Measurements from ENCODE around the gene MRO. TPM values are rescaled to one million over a fixed set of nuclear protein-coding genes. Genes with fewer than 3 reads are reported as not detected.

MRO gene
- total RNA-seq, 1 donor = 1.8 TPM

DNA sequence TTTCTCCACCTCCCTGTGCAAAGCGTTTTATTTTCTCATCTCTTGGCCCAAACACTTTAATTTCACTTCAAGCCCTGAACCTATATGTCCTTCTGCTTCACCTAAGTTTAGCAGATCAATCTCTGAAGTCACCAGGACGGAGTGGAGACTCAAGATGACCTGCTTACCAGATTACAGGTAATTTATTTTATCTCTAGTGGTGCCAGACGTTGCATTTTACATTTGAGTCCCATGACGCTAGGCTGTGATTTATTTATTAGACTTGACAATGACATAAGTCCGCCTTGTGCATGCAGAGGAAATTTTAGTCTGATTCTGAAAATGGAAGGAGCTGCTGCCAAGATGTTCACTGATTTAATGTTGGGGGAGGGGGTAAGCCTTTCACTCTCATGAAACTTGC is 73.9 kb downstream of the MRO start:
- Histone ChIP-seq H3K4me1 (ENCODE audit: insufficient read depth, low read length) (no peaks in the 10 kb centered on the region), H2AFZ (ENCODE audit: low read length) (no peak overlapping the region), H3K79me2 (ENCODE audit: insufficient read depth, low read length) (no peaks in the 10 kb centered on the region), H3K4me3 (ENCODE audit: insufficient read depth, low read length) (no peak overlapping the region), H4K20me1 (ENCODE audit: insufficient read depth, low read length) (no peaks in the 10 kb centered on the region), H3K27ac (ENCODE audit: low read depth, low read length) (no peak overlapping the region), H3K36me3 (ENCODE audit: insufficient read depth, low read length) (no peaks in the 10 kb centered on the region), H3K9me3 (ENCODE audit: low read depth, low read length) (no peaks in the 10 kb centered on the region), H3K4me2 (ENCODE audit: insufficient read depth, low read length) (no peak overlapping the region), H3K27me3 (ENCODE audit: insufficient read depth, low read length) (no peaks in the 10 kb centered on the region)
- DNase-seq (ENCODE audit: insufficient read length, low spot score, missing footprints) = no peak
- no peak for TF ChIP-seq CTCF (IDR thresholded peaks at IDR 0.05; ENCODE audit: extremely low read depth, low read depth, low read length)

Other genes starting within 250 kb of the MRO start
- 36.2 and 38.0 TPM in 2 replicates for gene ME2, start 59.1 kb upstream of the MRO start, total RNA-seq
- gene ELAC1, start 148.0 kb upstream of the MRO start, total RNA-seq = 6.5 and 7.4 TPM in 2 replicates
- 121 and 128 TPM in 2 replicates for gene SMAD4, start 210.2 kb upstream of the MRO start, total RNA-seq

Data from osteoblast (primary cell).